GM12878 (cell line): ENCODE results near the gene DMXL1. TPM values are rescaled to one million over a fixed set of nuclear protein-coding genes. Genes with fewer than 3 reads are reported as not detected.

Source experiments
- ATAC-seq: fragments of 200-7000 bp; cut with Tn5 transposase; 3 replicates; pipeline ENCODE4 v1.9.1; 2020; ENCODE audit warnings: mild to moderate bottlenecking, moderate library complexity
- BruUV-seq: library from RNA; stranded (reverse); fragments of 400-500 nt; replicated peaks from 2 replicates; lab custom pipeline; 2021; lab: Mats Ljungman, UMichigan
- CTCF ChIA-PET: fragments of 300-600 bp; sonication (Branson Sonifier 250); formaldehyde crosslinking; extraction: SDS; loops from one replicate; lab custom pipeline; 2021; ENCODE audit warnings: inconsistent platforms; lab: Yijun Ruan, JAX
- POLR2A ChIA-PET: fragments of 350-600 bp; formaldehyde crosslinking; extraction: SDS; loops from one replicate; lab custom pipeline; 2021; ENCODE audit warnings: inconsistent platforms; lab: Charles Lee
- RAD21 ChIA-PET: fragments of 300-600 bp; sonication (Branson Sonifier 250); formaldehyde crosslinking; loops from one replicate; lab custom pipeline; 2023; ENCODE audit warnings: antibody characterized with exemption; ENCODE audit not compliant: unreplicated experiment; lab: Charles Lee
- SMC1A ChIA-PET: fragments of 300-600 bp; sonication (Branson Sonifier 250); formaldehyde crosslinking; loops from one replicate; lab custom pipeline; 2023; ENCODE audit not compliant: unreplicated experiment, uncharacterized antibody; lab: Charles Lee
- DNase-seq: peaks from one replicate; pipeline ENCODE4 v3.0.0-alpha.2; 2011; ENCODE audit warnings: low read depth, low spot score
- FAIRE-seq: peaks from 3 replicates; lab custom pipeline; 2011; peaks lifted over from hg19 to GRCh38; lab: Jason Lieb, UNC
- H2AFZ ChIP-seq: 2 replicates; pipeline ENCODE4 v1.6.0; 2011; ENCODE audit warnings: low read depth, low read length, control low read depth; ENCODE audit not compliant: control insufficient read depth
- H3K27ac ChIP-seq: 2 replicates; pipeline ENCODE4 v1.5.1; 2011; ENCODE audit warnings: control low read depth; ENCODE audit not compliant: control insufficient read depth, insufficient read depth
- H3K27me3 ChIP-seq, 2 experiments: replicated peaks in 1 of 2; 2 replicates each; pipeline versions ENCODE4 v1.6.0 to v1.6.1; 2011; ENCODE audit warnings: low read length in 1 of 2; ENCODE audit not compliant: control insufficient read depth in 2 of 2, insufficient read depth in 2 of 2
- H3K36me3 ChIP-seq, 2 experiments: 2 replicates each; pipeline ENCODE4 v1.5.1; 2011; ENCODE audit warnings: low read length in 1 of 2; ENCODE audit not compliant: control insufficient read depth in 2 of 2, insufficient read depth in 2 of 2
- H3K4me1 ChIP-seq: 2 replicates; pipeline ENCODE4 v1.6.1; 2011; ENCODE audit warnings: mild to moderate bottlenecking, low read length, moderate library complexity, mixed read lengths; ENCODE audit not compliant: control insufficient read depth, insufficient read depth
- H3K4me2 ChIP-seq: 2 replicates; pipeline ENCODE4 v1.6.0; 2011; ENCODE audit warnings: control low read depth; ENCODE audit not compliant: control insufficient read depth, insufficient read depth
- H3K4me3 ChIP-seq: fragments of 200-600 bp; sonication (generic); 2 replicates; pipeline ENCODE4 v1.5.1; 2016
- H3K79me2 ChIP-seq: 2 replicates; pipeline ENCODE4 v1.6.0; 2011; ENCODE audit warnings: low read length; ENCODE audit not compliant: control insufficient read depth, insufficient read depth
- H3K9ac ChIP-seq: 2 replicates; pipeline ENCODE4 v1.8.0; 2011; ENCODE audit warnings: low read length, control low read depth, mixed read lengths; ENCODE audit not compliant: control insufficient read depth, insufficient read depth
- H3K9me3 ChIP-seq: replicated peaks from 3 replicates; pipeline ENCODE4 v1.5.1; 2011; ENCODE audit warnings: mild to moderate bottlenecking, low read length; ENCODE audit not compliant: control insufficient read depth, insufficient read depth
- H4K20me1 ChIP-seq: 2 replicates; pipeline ENCODE4 v1.6.0; 2011; ENCODE audit not compliant: control insufficient read depth, insufficient read depth
- ATF2 ChIP-seq: IDR thresholded peaks from 2 replicates; pipeline ENCODE4 v1.6.1; 2012; ENCODE audit warnings: low read length, inconsistent platforms
- ATF3 ChIP-seq: IDR thresholded peaks from 2 replicates; pipeline ENCODE4 v1.6.1; 2011; ENCODE audit warnings: low read depth, mild to moderate bottlenecking, low read length, moderate library complexity, borderline replicate concordance; ENCODE audit errors: extremely low read depth
- BRCA1 ChIP-seq: IDR thresholded peaks from 2 replicates; pipeline ENCODE4 v1.6.1; 2011; ENCODE audit warnings: low read depth, low read length, improper control_type of control experiment
- CEBPB ChIP-seq, 2 experiments: fragments of 150-350 bp in 1 of 2; IDR thresholded peaks; 2 replicates each; pipeline ENCODE4 v1.6.1; 2012 to 2014; ENCODE audit warnings: low read depth in 2 of 2, low read length in 2 of 2, borderline replicate concordance in 1 of 2, inconsistent platforms in 1 of 2
- DPF2 ChIP-seq: fragments of 450-650 bp; IDR thresholded peaks from 2 replicates; pipeline ENCODE4 v1.6.1; 2017; ENCODE audit warnings: mild to moderate bottlenecking
- MAX ChIP-seq: IDR thresholded peaks from 2 replicates; pipeline ENCODE4 v1.6.1; 2012; ENCODE audit warnings: low read depth, low read length, improper control_type of control experiment
- MEF2B ChIP-seq: fragments of 450-650 bp; IDR thresholded peaks from 2 replicates; pipeline ENCODE4 v1.6.1; 2018; ENCODE audit warnings: mild to moderate bottlenecking, moderate library complexity; ENCODE audit not compliant: partially characterized antibody, poor library complexity, severe bottlenecking
- NR2F1 ChIP-seq: fragments of 450-650 bp; conservative IDR thresholded peaks from 2 replicates; pipeline ENCODE4 v1.6.1; 2017; ENCODE audit warnings: mild to moderate bottlenecking
- PKNOX1 ChIP-seq: fragments of 450-650 bp; IDR thresholded peaks from 2 replicates; pipeline ENCODE4 v1.6.1; 2016; ENCODE audit warnings: mild to moderate bottlenecking
- SMAD1 ChIP-seq: fragments of 450-650 bp; IDR thresholded peaks from 2 replicates; pipeline ENCODE4 v1.6.1; 2018; ENCODE audit warnings: mild to moderate bottlenecking, low read depth; ENCODE audit not compliant: partially characterized antibody
- SMARCA5 ChIP-seq: fragments of 450-650 bp; IDR thresholded peaks from 2 replicates; pipeline ENCODE4 v1.6.1; 2017; ENCODE audit warnings: mild to moderate bottlenecking
- TAF1 ChIP-seq: IDR thresholded peaks from 2 replicates; pipeline ENCODE4 v1.6.1; 2011; ENCODE audit warnings: mild to moderate bottlenecking, low read depth, low read length, borderline replicate concordance
- ZNF24 ChIP-seq: fragments of 450-650 bp; IDR thresholded peaks from 2 replicates; pipeline ENCODE4 v1.6.1; 2017; ENCODE audit warnings: antibody characterized with exemption, mild to moderate bottlenecking
- ZNF622 ChIP-seq: fragments of 450-650 bp; IDR thresholded peaks from 2 replicates; pipeline ENCODE4 v1.6.1; 2017; ENCODE audit warnings: mild to moderate bottlenecking, inconsistent platforms
- ZZZ3 ChIP-seq: IDR thresholded peaks from 2 replicates; pipeline ENCODE4 v1.6.1; 2011; ENCODE audit warnings: low read depth; ENCODE audit not compliant: control insufficient read depth, insufficient read length
- WGBS: methylation state at CpG from one replicate; pipeline ENCODE4 v1.1.6; 2016; ENCODE audit warnings: low lambda C conversion rate; ENCODE audit not compliant: insufficient replicate concordance, insufficient coverage; ENCODE audit errors: missing lambda C conversion rate; 5-methylcytosine and 5-hydroxymethylcytosine counted together
- in situ Hi-C: fragments of 300-500 bp; cut with MboI; formaldehyde crosslinking; loops from 9 replicates; pipeline ENCODE4 v1.14.3; 2018; ENCODE audit warnings: mixed read lengths
- intact Hi-C: fragments of 100-400 bp; cut with micrococcal nuclease; formaldehyde crosslinking; loops from one replicate; pipeline ENCODE4 v1.14.2; 2022; ENCODE audit not compliant: unreplicated experiment
- polyA plus RNA-seq, 11 experiments: library from polyadenylated mRNA; depleted of rRNA in 4 of 11; unstranded in 6 of 11; stranded (reverse) in 5 of 11; fragments of >200 nt; fragmentation: Nextera tagmentation in 4 of 11; fragmentation: Illumina TruSeq in 1 of 11; extraction: Ambion mirVana in 4 of 11; extraction: Trizol in 1 of 11; gene quantifications; 1 replicate in 1 of 11; 2 replicates in 10 of 11; pipeline versions ENCODE4 v1.2.1 to v1.2.3, GENCODE V29; 2011 to 2016; ENCODE audit warnings: inconsistent platforms in 2 of 11, missing spikeins in 2 of 11, low read depth in 1 of 11
- total RNA-seq, 4 experiments: library from RNA; depleted of rRNA in 3 of 4; stranded (reverse); fragments of >200 nt in 3 of 4; fragmentation: Illumina TruSeq in 1 of 4; extraction: Trizol in 1 of 4; gene quantifications; 2 replicates each; pipeline versions ENCODE4 v1.2.1 to v1.2.3, GENCODE V29; 2013 to 2021
- TF ChIP-seq, protein P1 (sequence below): fragments of 450-650 bp; IDR thresholded peaks from 2 replicates; pipeline ENCODE4 v1.6.1; 2018; ENCODE audit warnings: borderline replicate concordance, mild to moderate bottlenecking; ENCODE audit not compliant: partially characterized antibody

The DMXL1 gene
- total and polyA plus RNA-seq, 10 of the 15 experiments (the other 5 are each of a cell fraction or from before 2014, with no cell fraction given): 9.1 to 67.7 (median 34.1) TPM

GRCh38 chr5:119037496-119038215 is 33.2 kb upstream of the DMXL1 start:
- H3K36me3 ChIP-seq: no peaks in the 10 kb centered on the region
- FAIRE-seq: no peak
- POLR2A ChIA-PET: no interaction called here
- SMC1A ChIA-PET: interaction anchor here (1.2 kb wide), 1 partner anchor 11 kb away, joined by 5 read pairs; no protein-coding TSS in a partner anchor
- no peak for ATAC-seq
- H3K27me3 ChIP-seq: no peaks in the 10 kb centered on the region
- WGBS: 94% methylated on average over 16 of the region's 16 CpGs
- no peak for DNase-seq
- H3K4me1 ChIP-seq: peaks cover 7% of the 10 kb centered on the region
- no peaks in the 10 kb centered on the region; the same call in 1 of the 2 replicates for H3K79me2 ChIP-seq
- H3K4me2 ChIP-seq: no peak overlapping the region
- in situ Hi-C loops (no loop called here), intact Hi-C loops (no loop called here)
- RAD21 ChIA-PET: no interaction called here
- no peak overlapping the region for H2AFZ ChIP-seq
- H3K9ac ChIP-seq: no peak overlapping the region
- H3K9me3 ChIP-seq: no peaks in the 10 kb centered on the region
- no peak overlapping the region for H3K27ac ChIP-seq
- H4K20me1 ChIP-seq: no peaks in the 10 kb centered on the region
- H3K4me3 ChIP-seq: no peak overlapping the region
- no TSS peak for BruUV-seq
- CTCF ChIA-PET: no interaction called here
- TF ChIP-seq, protein P1, sequence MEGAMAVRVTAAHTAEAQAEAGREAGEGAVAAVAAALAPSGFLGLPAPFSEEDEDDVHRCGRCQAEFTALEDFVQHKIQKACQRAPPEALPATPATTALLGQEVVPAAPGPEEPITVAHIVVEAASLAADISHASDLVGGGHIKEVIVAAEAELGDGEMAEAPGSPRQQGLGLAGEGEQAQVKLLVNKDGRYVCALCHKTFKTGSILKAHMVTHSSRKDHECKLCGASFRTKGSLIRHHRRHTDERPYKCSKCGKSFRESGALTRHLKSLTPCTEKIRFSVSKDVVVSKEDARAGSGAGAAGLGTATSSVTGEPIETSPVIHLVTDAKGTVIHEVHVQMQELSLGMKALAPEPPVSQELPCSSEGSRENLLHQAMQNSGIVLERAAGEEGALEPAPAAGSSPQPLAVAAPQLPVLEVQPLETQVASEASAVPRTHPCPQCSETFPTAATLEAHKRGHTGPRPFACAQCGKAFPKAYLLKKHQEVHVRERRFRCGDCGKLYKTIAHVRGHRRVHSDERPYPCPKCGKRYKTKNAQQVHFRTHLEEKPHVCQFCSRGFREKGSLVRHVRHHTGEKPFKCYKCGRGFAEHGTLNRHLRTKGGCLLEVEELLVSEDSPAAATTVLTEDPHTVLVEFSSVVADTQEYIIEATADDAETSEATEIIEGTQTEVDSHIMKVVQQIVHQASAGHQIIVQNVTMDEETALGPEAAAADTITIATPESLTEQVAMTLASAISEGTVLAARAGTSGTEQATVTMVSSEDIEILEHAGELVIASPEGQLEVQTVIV: no peak
- TF ChIP-seq TAF1: no peak
- no peak for TF ChIP-seq ZNF24
- TF ChIP-seq ATF3: no peak
- no peak for TF ChIP-seq ZNF622
- no peak for TF ChIP-seq NR2F1
- TF ChIP-seq DPF2: no peak
- TF ChIP-seq CEBPB (IDR thresholded peaks at IDR 0.05; ENCODE audit: borderline replicate concordance in 1 of 2, low read depth in 2 of 2, low read length in 2 of 2): no peak
- no peak for TF ChIP-seq ATF2
- TF ChIP-seq ZZZ3: no peak
- TF ChIP-seq MAX: no peak
- TF ChIP-seq MEF2B: no peak
- TF ChIP-seq SMAD1: no peak
- TF ChIP-seq SMARCA5: no peak
- TF ChIP-seq PKNOX1: no peak
- no peak for TF ChIP-seq BRCA1
